GM12874 (cell line): Measurements from ENCODE around the gene UBASH3B.

ENCODE experiments used
- TF ChIP-seq, protein P1 (sequence below): IDR thresholded peaks from 2 replicates; pipeline ENCODE4 v1.5.1; 2011; ENCODE audit warnings: low read depth, mild to moderate bottlenecking, control low read depth, low read length, moderate library complexity; ENCODE audit not compliant: insufficient read depth

Gene UBASH3B

GRCh38 chr11:122803716-122804115 is 148.2 kb downstream of the UBASH3B start:
- TF ChIP-seq, protein P1, sequence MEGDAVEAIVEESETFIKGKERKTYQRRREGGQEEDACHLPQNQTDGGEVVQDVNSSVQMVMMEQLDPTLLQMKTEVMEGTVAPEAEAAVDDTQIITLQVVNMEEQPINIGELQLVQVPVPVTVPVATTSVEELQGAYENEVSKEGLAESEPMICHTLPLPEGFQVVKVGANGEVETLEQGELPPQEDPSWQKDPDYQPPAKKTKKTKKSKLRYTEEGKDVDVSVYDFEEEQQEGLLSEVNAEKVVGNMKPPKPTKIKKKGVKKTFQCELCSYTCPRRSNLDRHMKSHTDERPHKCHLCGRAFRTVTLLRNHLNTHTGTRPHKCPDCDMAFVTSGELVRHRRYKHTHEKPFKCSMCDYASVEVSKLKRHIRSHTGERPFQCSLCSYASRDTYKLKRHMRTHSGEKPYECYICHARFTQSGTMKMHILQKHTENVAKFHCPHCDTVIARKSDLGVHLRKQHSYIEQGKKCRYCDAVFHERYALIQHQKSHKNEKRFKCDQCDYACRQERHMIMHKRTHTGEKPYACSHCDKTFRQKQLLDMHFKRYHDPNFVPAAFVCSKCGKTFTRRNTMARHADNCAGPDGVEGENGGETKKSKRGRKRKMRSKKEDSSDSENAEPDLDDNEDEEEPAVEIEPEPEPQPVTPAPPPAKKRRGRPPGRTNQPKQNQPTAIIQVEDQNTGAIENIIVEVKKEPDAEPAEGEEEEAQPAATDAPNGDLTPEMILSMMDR = no peak

GRCh38 chr11:122804161-122804560 is 148.6 kb downstream of the UBASH3B start:
- TF ChIP-seq, protein P1 = no peak

GRCh38 chr11:122804796-122805195 is 149.3 kb downstream of the UBASH3B start:
- TF ChIP-seq, protein P1 = no peak

DNA sequence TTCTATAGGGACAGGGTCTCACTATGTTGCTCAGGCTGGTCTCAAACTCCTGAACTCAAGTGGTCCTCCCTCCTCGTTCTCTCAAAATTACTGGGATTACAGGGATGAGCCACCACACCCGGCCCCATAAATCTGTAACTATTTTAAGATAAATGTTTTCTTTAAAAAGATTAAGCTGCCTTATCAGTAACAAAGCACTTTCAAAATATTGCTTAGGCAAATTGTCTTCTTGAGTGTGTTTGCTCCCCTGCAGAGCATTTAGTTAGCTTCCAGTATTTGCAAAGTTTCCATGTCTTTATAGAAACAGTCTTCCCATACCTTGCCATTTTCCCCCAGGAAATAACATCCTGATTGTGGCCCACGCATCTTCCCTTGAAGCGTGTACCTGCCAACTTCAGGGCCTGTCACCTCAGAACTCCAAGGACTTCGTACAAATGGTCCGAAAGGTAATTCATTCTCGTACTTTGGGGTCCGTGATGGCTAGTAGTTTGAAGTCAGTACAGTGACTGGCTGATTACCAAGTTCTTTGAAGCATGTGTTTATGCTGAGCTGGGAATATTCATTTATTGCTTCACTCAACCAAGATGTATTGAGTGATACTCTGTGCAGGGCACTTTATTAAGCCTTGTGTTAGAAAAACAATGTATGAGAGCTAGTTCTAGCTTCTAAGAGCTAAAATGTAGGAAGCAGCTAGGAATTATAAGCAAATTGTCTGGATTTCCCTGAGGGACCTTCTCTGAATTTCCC is 152.4 kb downstream of the UBASH3B start:
- TF ChIP-seq, protein P1 = no peak

DNA sequence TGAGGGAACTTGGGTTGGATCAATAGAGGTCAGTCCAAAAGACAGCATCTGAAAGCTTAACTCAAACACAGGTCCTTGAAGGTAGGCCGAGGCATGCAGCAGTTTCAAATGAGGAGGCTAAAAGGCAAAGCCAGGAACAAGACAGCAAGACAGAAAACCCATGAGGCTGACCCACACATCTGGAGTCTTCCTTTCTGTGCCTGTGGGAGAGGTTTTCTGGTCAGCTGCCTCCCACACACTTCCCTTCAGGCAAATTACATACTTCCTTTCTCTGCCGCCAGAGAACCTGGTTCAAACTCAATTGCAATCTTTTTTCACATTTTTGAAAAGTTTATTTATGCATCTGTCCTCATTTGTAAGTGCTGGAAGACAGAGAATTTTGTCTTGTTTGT is 153.0 kb downstream of the UBASH3B start:
- TF ChIP-seq, protein P1 = no peak

DNA sequence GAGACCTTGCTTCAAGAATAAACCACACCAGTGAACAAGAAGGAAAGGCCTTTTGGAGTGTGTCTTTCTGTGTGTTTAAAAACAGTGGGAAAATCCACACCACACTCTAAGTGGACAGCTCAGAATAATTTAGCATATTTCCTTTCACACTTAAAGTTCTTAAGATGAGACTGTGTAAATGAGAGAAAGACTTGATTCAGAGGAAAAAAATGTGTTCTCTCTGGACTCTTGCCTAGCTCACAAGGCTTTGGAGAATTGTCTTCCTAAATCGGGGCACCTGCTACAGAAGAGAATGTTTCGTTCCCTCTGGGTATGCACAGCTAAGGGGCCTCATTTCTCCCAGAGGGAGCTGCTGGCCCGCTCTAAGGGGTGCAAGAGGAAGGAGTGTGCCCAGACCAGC is 154.3 kb downstream of the UBASH3B start:
- TF ChIP-seq, protein P1 = no peak

- TF ChIP-seq, protein P1 = no peak
These were observed 156.2 kb downstream of the UBASH3B start for GRCh38 chr11:122811721-122812120.

- TF ChIP-seq, protein P1 = no peak
These were observed 157.1 kb downstream of the UBASH3B start for GRCh38 chr11:122812638-122813037.
